Pancreas (tissue), 10 donors: ENCODE results near the gene CENPF. TPM values are rescaled to one million over a fixed set of nuclear protein-coding genes. Genes with fewer than 3 reads are reported as not detected.
"Not testable (repeated sequence)": the region's sequence is repeated elsewhere in the genome, so short reads cannot be mapped to it uniquely, and the experiment has no call there.

Experiments used
- ATAC-seq, 4 donors: fragments of 200-7000 bp; cut with Tn5 transposase; one replicate each; pipeline versions ENCODE4 v1.8.0 to v1.9.1; 2020; ENCODE audit warnings: mild to moderate bottlenecking in 4 of 4, moderate library complexity in 4 of 4
- DNase-seq, 6 donors: peaks; one replicate each; pipeline ENCODE4 v3.0.0-alpha.2; 2020
- FAIRE-seq: peaks from 2 replicates; lab custom pipeline; 2012; peaks lifted over from hg19 to GRCh38; lab: Jason Lieb, UNC
- H3K27ac ChIP-seq, 4 donors: fragments of 200-600 bp; sonication (generic); 1 replicate in 3 of 4; 2 replicates in 1 of 4; pipeline versions ENCODE4 v1.5.0 to v1.8.0; 2020
- H3K27me3 ChIP-seq, 4 donors: fragments of 200-600 bp; one replicate each; pipeline ENCODE4 v1.8.0; 2021
- H3K36me3 ChIP-seq, 3 donors: fragments of 200-600 bp; sonication (generic) in 1 of 3; one replicate each; pipeline versions ENCODE4 v1.5.0 to v1.8.0; 2020 to 2021
- H3K4me1 ChIP-seq, 3 donors: fragments of 200-600 bp; one replicate each; pipeline ENCODE4 v1.8.0; 2021
- H3K4me3 ChIP-seq, 4 donors: fragments of 200-600 bp; sonication (generic) in 2 of 4; one replicate each; pipeline versions ENCODE4 v1.5.0 to v1.8.0; 2020 to 2021
- H3K9me3 ChIP-seq, 4 donors: fragments of 200-600 bp; one replicate each; pipeline ENCODE4 v1.8.0; 2021
- WGBS, 2 donors: extraction: QIAGEN DNeasy Blood & Tissue Kit; methylation state at CpG; one replicate each; pipeline ENCODE4 v1.1.7; 2013; 5-methylcytosine and 5-hydroxymethylcytosine counted together
- intact Hi-C, 3 donors: fragments of 100-400 bp; cut with DNase I; formaldehyde crosslinking; loops; one replicate each; pipeline versions ENCODE4 v1.11.1 to v1.14.2; 2022
- polyA plus RNA-seq, 2 donors: library from polyadenylated mRNA; stranded (reverse); fragments of 200-250 nt; gene quantifications; one replicate each; pipeline ENCODE4 v1.2.3, GENCODE V29; 2013
- total RNA-seq, 6 donors: library from RNA; stranded (reverse); fragmentation: NEBNext Ultra II Directional in 4 of 6; extraction: Animal tissue kit (Norgen Biotek cat#: 25700) in 4 of 6; gene quantifications; one replicate each; pipeline versions ENCODE4 v1.2.1 to v1.2.4, GENCODE V29; 2021 to 2023
- TF ChIP-seq, protein P1 (sequence below), 4 donors: fragments of 200-600 bp; sonication (generic) in 3 of 4; IDR thresholded peaks; one replicate each; pipeline versions ENCODE4 v1.5.0 to v1.8.0; 2021; ENCODE audit warnings: antibody characterized with exemption in 4 of 4
- donor health status: healthy with polysubstance abuse.
- donor health status: DM: no; HTN: no; CAD: no; lungs with moderate emphysema.
- donor health status: DM: no; HTN: no; CAD: no.
- donor health status: control.
- donor health status: control.
- donor health status: Bipolar disorder and iron deficiency.
- donor health status: DM: yes; HTN: yes; CAD: no.
- donor health status: DM: no; HTN: no; CAD: no.
- donor health status: DM: no; HTN: no; CAD: no.
- donor health status: DM: yes; HTN: yes; CAD: no.

CENPF gene
- total and polyA plus RNA-seq, 8 donors = 0.05 to 2.0 (median 0.30) TPM

DNA sequence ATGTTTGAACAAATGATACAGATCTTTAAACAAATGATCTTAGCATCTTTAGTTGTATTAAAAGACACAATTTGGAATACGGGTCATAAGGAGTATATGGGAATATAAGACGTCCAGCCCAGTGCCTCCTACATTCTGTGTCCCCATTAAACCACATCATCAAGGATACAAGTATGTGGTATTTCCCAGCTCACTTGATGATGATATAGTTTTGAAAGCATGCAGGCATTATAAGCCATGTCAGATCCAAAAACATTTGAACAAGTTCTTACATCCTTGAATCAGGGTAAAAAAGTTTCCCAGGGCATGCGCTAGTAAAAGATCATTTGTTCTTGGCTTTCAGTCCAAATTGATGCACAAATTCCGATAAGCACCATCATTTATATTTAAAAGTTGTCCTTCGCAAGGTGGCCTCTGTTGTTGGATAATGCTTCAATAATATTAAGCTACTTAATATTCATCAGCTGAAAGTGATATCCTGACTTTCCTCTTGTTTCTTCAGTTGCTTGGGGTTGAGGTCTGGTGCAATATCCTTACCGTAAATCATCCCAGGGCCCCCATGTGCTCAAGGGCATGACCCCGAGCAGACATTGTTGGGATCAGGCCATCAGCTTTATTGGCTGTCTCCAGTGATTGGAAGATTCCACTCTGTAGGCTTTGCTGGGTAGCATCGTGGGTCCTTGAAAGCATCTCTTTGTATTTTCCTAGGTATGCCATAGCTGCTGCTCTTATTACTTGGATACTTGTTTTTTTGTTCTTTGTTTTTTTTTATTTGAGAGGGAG is 61.8 kb downstream of the CENPF start:
- no peak overlapping the region for H3K4me3 ChIP-seq
- no peaks in the 10 kb centered on the region for H3K27me3 ChIP-seq
- TF ChIP-seq, protein P1, sequence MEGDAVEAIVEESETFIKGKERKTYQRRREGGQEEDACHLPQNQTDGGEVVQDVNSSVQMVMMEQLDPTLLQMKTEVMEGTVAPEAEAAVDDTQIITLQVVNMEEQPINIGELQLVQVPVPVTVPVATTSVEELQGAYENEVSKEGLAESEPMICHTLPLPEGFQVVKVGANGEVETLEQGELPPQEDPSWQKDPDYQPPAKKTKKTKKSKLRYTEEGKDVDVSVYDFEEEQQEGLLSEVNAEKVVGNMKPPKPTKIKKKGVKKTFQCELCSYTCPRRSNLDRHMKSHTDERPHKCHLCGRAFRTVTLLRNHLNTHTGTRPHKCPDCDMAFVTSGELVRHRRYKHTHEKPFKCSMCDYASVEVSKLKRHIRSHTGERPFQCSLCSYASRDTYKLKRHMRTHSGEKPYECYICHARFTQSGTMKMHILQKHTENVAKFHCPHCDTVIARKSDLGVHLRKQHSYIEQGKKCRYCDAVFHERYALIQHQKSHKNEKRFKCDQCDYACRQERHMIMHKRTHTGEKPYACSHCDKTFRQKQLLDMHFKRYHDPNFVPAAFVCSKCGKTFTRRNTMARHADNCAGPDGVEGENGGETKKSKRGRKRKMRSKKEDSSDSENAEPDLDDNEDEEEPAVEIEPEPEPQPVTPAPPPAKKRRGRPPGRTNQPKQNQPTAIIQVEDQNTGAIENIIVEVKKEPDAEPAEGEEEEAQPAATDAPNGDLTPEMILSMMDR (IDR thresholded peaks at IDR 0.05) = no peak
- H3K36me3 ChIP-seq = no peaks in the 10 kb centered on the region
- ATAC-seq = no peak
- intact Hi-C loops = no loop called here
- no peaks in the 10 kb centered on the region for H3K4me1 ChIP-seq
- FAIRE-seq = no peak
- H3K9me3 ChIP-seq = no peaks in the 10 kb centered on the region
- no peak overlapping the region for H3K27ac ChIP-seq
- WGBS, 2 donors = 92 to 97% methylated on average over 8 of the region's 8 CpGs
- no peak for DNase-seq

GRCh38 chr1:214665606-214666110 is 62.7 kb downstream of the CENPF start:
- DNase-seq = no peak
- Histone ChIP-seq H3K27me3 (no peaks in the 10 kb centered on the region), H3K9me3 (no peaks in the 10 kb centered on the region), H3K36me3 (no peaks in the 10 kb centered on the region), H3K27ac (no peak overlapping the region), H3K4me3 (no peak overlapping the region), H3K4me1 (no peaks in the 10 kb centered on the region)
- 89 to 90% methylated on average over 4 of the region's 4 CpGs for WGBS, 2 donors
- ATAC-seq = no peak
- TF ChIP-seq, protein P1 (IDR thresholded peaks at IDR 0.05) = no peak
- intact Hi-C loops = no loop called here
- no peak for FAIRE-seq

- H3K4me3 ChIP-seq = no peak overlapping the region
- WGBS, 2 donors = 77 to 87% methylated on average over 2 of the region's 2 CpGs
Measured at GRCh38 chr1:214666674-214667073, 63.7 kb downstream of the CENPF start.

DNA sequence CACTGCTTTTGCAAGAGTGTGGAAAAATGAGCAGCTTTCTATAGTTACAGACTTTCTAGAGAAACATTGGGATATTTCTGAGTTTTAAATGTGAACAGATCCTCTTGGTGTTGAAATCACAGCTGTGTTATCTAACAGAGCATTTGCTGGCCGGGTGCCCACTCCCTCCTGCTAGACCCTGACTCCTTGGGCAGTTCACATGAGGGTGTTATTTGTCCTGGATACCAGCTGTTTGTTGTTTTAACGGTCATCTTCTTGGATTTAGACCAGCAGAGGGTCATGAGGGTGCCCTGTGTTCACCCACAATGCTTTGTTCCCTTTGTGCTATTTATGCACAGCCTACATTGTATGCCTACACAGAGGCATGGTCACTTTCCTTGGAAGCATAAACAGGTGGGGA is 67.1 kb downstream of the CENPF start:
- intact Hi-C loops = no loop called here
- Histone ChIP-seq H3K4me1 (no peaks in the 10 kb centered on the region), H3K27ac (no peak overlapping the region), H3K9me3 (no peaks in the 10 kb centered on the region), H3K27me3 (no peaks in the 10 kb centered on the region), H3K4me3 (no peak overlapping the region), H3K36me3 (no peaks in the 10 kb centered on the region)
- ATAC-seq = no peak
- peak in 4 of 6 donors; percentile 2 to 61 (median 23) for DNase-seq
- FAIRE-seq = no peak
- TF ChIP-seq, protein P1 (IDR thresholded peaks at IDR 0.05) = no peak
- WGBS, 2 donors = 25 to 27% methylated on average over 2 of the region's 2 CpGs

More at GRCh38 chr1:214666674-214667073, 63.7 kb downstream of the CENPF start:
- H3K4me1 ChIP-seq = no peaks in the 10 kb centered on the region
- DNase-seq (no peak), ATAC-seq (no peak), FAIRE-seq (no peak)
- TF ChIP-seq, protein P1 (IDR thresholded peaks at IDR 0.05) = no peak
- H3K27ac ChIP-seq = no peak overlapping the region
- no peaks in the 10 kb centered on the region for H3K36me3 ChIP-seq
- H3K9me3 ChIP-seq = no peaks in the 10 kb centered on the region
- no peaks in the 10 kb centered on the region for H3K27me3 ChIP-seq
- intact Hi-C loops = no loop called here

DNA sequence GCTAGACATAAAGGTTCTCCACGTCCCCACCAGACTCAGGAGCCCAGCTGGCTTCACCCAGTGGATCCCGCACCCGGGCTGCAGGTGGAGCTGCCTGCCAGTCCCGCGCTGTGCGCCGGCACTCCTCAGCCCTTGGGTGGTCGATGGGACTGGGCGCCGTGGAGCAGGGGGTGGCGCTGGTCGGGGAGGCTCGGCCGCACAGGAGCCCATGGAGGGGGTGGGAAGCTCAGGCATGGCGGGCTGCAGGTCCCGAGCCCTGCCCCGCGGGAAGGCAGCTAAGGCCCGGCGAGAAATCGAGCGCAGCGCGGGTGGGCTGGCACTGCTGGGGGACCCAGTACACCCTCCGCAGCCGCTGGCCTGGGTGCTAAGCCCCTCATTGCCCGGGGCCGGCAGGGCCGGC is 70.0 kb downstream of the CENPF start:
- H3K27ac ChIP-seq, H3K36me3 ChIP-seq, FAIRE-seq, H3K4me1 ChIP-seq, H3K27me3 ChIP-seq, ATAC-seq, intact Hi-C loops, H3K9me3 ChIP-seq, H3K4me3 ChIP-seq: not testable (repeated sequence)
- DNase-seq = peak in 1 of 6 donors; percentile 35
- WGBS, 2 donors = 72 to 96% methylated on average over 24 to 27 of the region's 29 CpGs
